IMR-90 (cell line): Measurements from ENCODE around the gene TLX1.

Experiments
- CEBPB ChIP-seq: IDR thresholded peaks from 2 replicates; pipeline ENCODE4 v1.6.1; 2012; ENCODE audit warnings: low read depth, low read length, improper control_type of control experiment
- CTCF ChIP-seq: conservative IDR thresholded peaks from 2 replicates; pipeline ENCODE4 v1.5.1; 2012; ENCODE audit warnings: mild to moderate bottlenecking, low read depth, low read length, improper control_type of control experiment
- MAZ ChIP-seq: IDR thresholded peaks from 2 replicates; pipeline ENCODE4 v1.6.1; 2012; ENCODE audit warnings: low read depth, mild to moderate bottlenecking, low read length, improper control_type of control experiment, moderate library complexity, borderline replicate concordance
- MXI1 ChIP-seq: IDR thresholded peaks from 2 replicates; pipeline ENCODE4 v1.6.1; 2012; ENCODE audit warnings: low read depth, mild to moderate bottlenecking, low read length, moderate library complexity, borderline replicate concordance
- NFE2L2 ChIP-seq: fragments of 150-350 bp; IDR thresholded peaks from 2 replicates; pipeline ENCODE4 v1.6.1; 2016; ENCODE audit warnings: low read depth, mild to moderate bottlenecking, low read length
- POLR2A ChIP-seq: IDR thresholded peaks from 2 replicates; pipeline ENCODE4 v1.6.1; 2012; ENCODE audit warnings: mild to moderate bottlenecking, low read depth, low read length
- RCOR1 ChIP-seq: IDR thresholded peaks from 2 replicates; pipeline ENCODE4 v1.6.1; 2012; ENCODE audit warnings: mild to moderate bottlenecking, low read length, improper control_type of control experiment; ENCODE audit not compliant: insufficient replicate concordance
- TF ChIP-seq, protein P1 (sequence below): fragments of 150-350 bp; IDR thresholded peaks from 2 replicates; pipeline ENCODE4 v1.6.1; 2017; ENCODE audit warnings: mild to moderate bottlenecking, antibody characterized with exemption, low read length, low read depth

GRCh38 chr10:101174319-101174718 is 43.2 kb downstream of the TLX1 start:
- TF ChIP-seq MAZ (no peak), POLR2A (no peak), CTCF (no peak), RCOR1 (no peak), MXI1 (no peak), CEBPB (no peak), NFE2L2 (no peak)
- TF ChIP-seq, protein P1, sequence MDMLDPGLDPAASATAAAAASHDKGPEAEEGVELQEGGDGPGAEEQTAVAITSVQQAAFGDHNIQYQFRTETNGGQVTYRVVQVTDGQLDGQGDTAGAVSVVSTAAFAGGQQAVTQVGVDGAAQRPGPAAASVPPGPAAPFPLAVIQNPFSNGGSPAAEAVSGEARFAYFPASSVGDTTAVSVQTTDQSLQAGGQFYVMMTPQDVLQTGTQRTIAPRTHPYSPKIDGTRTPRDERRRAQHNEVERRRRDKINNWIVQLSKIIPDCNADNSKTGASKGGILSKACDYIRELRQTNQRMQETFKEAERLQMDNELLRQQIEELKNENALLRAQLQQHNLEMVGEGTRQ, result no peak
